GM08714 (cell line): ENCODE measurements around the gene RDM1.

Source experiments
- H3K4me3 ChIP-seq: fragments of 200-500 bp; sonication (Bioruptor generic); 2 replicates; pipeline ENCODE4 v1.5.1; 2014; ENCODE audit warnings: mild to moderate bottlenecking, low read length, inconsistent platforms
- ZNF274 ChIP-seq: IDR thresholded peaks from 2 replicates; pipeline ENCODE4 v1.6.1; 2012; ENCODE audit warnings: mild to moderate bottlenecking, low read depth, low read length

Gene RDM1

GRCh38 chr17:35875800-35876139 is 54.8 kb downstream of the RDM1 start:
- no peak overlapping the region for H3K4me3 ChIP-seq
- no peak for TF ChIP-seq ZNF274

DNA sequence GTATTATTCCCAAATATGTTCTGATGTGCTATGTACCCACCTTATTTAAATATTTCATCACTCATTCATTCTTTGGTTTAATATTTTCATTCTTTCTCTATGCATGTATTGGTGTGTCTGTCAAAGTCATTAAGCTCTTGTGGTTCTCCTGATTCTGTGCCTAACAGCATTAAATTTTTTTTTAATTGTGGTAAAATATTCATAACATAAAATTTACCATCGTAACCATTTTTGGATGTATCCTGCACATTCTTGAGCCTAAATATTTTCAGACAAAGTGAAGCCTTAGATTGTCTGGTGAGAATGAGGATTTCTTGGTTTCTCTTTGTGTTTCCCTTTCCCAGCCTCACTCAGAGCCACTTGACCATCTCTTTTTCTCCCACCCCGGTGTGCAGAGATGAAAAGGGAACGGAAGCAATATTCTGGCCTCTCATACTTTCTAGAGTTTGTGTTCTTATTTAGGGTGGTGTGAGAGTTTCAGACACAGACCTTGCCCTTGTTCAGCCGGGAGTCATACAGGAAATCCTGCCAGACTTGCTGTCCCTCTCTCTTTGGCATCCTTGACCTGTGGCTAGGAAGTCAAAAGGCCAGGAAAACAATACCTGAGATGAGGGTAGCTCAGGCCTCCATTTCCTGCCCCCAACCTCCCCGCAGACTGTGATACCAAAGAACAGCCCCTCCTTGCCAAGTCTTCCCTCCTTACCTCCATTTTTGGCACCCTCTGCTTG is 55.3 kb downstream of the RDM1 start:
- TF ChIP-seq ZNF274: no peak
- H3K4me3 ChIP-seq: no peak overlapping the region

GRCh38 chr17:35872196-35872980 is 58.2 kb downstream of the RDM1 start:
- no peak for TF ChIP-seq ZNF274
- H3K4me3 ChIP-seq: no peak overlapping the region

- no peak overlapping the region for H3K4me3 ChIP-seq
- TF ChIP-seq ZNF274: no peak
These were observed 59.4 kb downstream of the RDM1 start for GRCh38 chr17:35870906-35871819.

DNA sequence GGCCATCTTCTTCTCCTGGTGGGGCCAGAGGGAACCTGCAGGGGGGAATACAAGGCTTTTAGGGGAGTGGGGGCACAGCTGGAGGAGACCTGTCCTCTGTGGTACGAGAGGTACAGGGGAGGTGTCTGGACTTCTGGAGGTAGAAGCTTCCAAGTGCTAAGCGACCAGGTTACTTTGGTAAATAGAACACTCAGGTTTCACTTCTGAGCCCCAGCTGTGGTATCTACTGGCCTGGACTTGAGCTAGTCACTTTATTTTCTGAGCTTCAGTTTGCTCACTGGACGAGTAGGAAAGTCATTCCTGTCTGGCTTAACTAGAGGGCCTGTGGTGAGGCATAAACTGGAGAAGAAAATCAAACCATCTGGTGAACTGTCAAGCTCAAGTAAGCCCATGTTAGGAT is 61.8 kb downstream of the RDM1 start, which contains the start of gene HEATR9:
TSS of gene HEATR9 (minus strand) at position 155 of the 400 bp plus-strand sequence. CDS start at position 6, 149 bp downstream.
- no peak for TF ChIP-seq ZNF274
- no peak within 1 kb of the TSS for H3K4me3 ChIP-seq
